WTC11 (cell line): ENCODE measurements around the gene NOTO.
A peak's percentile ranks its signal among the peaks of the same experiment; 100 is the strongest.

ENCODE experiments used
- CBFB ChIP-seq: sonication (generic); formaldehyde crosslinking; IDR thresholded peaks from 2 replicates; pipeline ENCODE4 v1.8.1; 2022; ENCODE audit warnings: mild to moderate bottlenecking, low read depth, missing genetic modification reagents
- CREM ChIP-seq: sonication (generic); formaldehyde crosslinking; IDR thresholded peaks from 2 replicates; pipeline ENCODE4 v1.8.1; 2022; ENCODE audit warnings: mild to moderate bottlenecking, missing genetic modification reagents, moderate library complexity
- CTCF ChIP-seq: fragments of 200-600 bp; IDR thresholded peaks from 2 replicates; pipeline ENCODE4 v1.8.0; 2022; ENCODE audit warnings: antibody characterized with exemption
- ERG ChIP-seq: fragments of 250-450 bp; sonication (Bioruptor Pico); IDR thresholded peaks from 2 replicates; pipeline ENCODE4 v1.8.0; 2021; ENCODE audit warnings: mild to moderate bottlenecking
- RELA ChIP-seq: sonication (generic); formaldehyde crosslinking; IDR thresholded peaks from 2 replicates; pipeline ENCODE4 v1.8.1; 2022; ENCODE audit warnings: missing genetic modification reagents, mild to moderate bottlenecking, borderline replicate concordance
- ZNF263 ChIP-seq: sonication (generic); formaldehyde crosslinking; IDR thresholded peaks from 2 replicates; pipeline ENCODE4 v1.8.1; 2022; ENCODE audit warnings: low read depth, mild to moderate bottlenecking, moderate library complexity, missing genetic modification reagents

- TF ChIP-seq ERG: no peak
- peak; percentile 51 for TF ChIP-seq CTCF
- no peak; the same call in 1 of the 2 replicates for TF ChIP-seq CBFB (CRISPR knock-in tag)
- TF ChIP-seq CREM: no peak
- TF ChIP-seq ZNF263 (CRISPR knock-in tag): no peak
- no peak for TF ChIP-seq RELA (CRISPR knock-in tag)
These were observed 45.7 kb upstream of the NOTO start for GRCh38 chr2:73156539-73157124.
